ENCODE measurements around the gene C13orf46. TPM values are rescaled to one million over a fixed set of nuclear protein-coding genes. Genes with fewer than 3 reads are reported as not detected.

Gene C13orf46
- total RNA-seq, 1 experiment from 2014 or later: 0.07 TPM

GRCh38 chr13:113938716-113939115 is 35.2 kb downstream of the C13orf46 start:
- H4K20me1 ChIP-seq (ENCODE audit: low read length): no peaks in the 10 kb centered on the region
- no peaks in the 10 kb centered on the region for H3K27me3 ChIP-seq (ENCODE audit: low read length)
- no peaks in the 10 kb centered on the region for H3K36me3 ChIP-seq (ENCODE audit: low read depth, low read length)
- no peak for ATAC-seq
- TF ChIP-seq EZH2phosphoT487 (IDR thresholded peaks at IDR 0.05; ENCODE audit: borderline replicate concordance, low read length) (no peak), CTCF (conservative IDR thresholded peaks at IDR 0.05; ENCODE audit: low read depth, low read length) (no peak), EZH2 (IDR thresholded peaks at IDR 0.05; ENCODE audit: low read length, unreplicated experiment) (no peak)
- POLR2A ChIA-PET (ENCODE audit: unreplicated experiment): no interaction called here
- intact Hi-C loops (cut with micrococcal nuclease): no loop called here
- H2AFZ ChIP-seq (ENCODE audit: low read length): no peak overlapping the region
- H3F3A ChIP-seq (ENCODE audit: low read length, unreplicated experiment): no peaks in the 10 kb centered on the region
- H3K9ac ChIP-seq (ENCODE audit: low read length): no peak overlapping the region
- H3K4me1 ChIP-seq (ENCODE audit: insufficient read depth, low read length): no peaks in the 10 kb centered on the region
- no peaks in the 10 kb centered on the region for H3K9me2 ChIP-seq (replicated peaks; ENCODE audit: low read length)
- H3K4me3 ChIP-seq (ENCODE audit: low read length): no peak overlapping the region
- DNase-seq: no peak
- no peaks in the 10 kb centered on the region for H3K9me3 ChIP-seq (ENCODE audit: low read length)
- no TSS peak for BruUV-seq (replicated peaks)
- H3K79me2 ChIP-seq (ENCODE audit: low read length): no peaks in the 10 kb centered on the region
- no peak overlapping the region for H3K27ac ChIP-seq (ENCODE audit: low read length)
- CTCF ChIA-PET: no interaction called here
- H3K4me2 ChIP-seq (ENCODE audit: low read length): no peak overlapping the region

GRCh38 chr13:113938246-113938645 is 35.6 kb downstream of the C13orf46 start:
- Histone ChIP-seq H3K27ac (ENCODE audit: low read length) (no peak overlapping the region), H3F3A (ENCODE audit: low read length, unreplicated experiment) (no peaks in the 10 kb centered on the region), H3K36me3 (ENCODE audit: low read depth, low read length) (no peaks in the 10 kb centered on the region), H3K4me3 (ENCODE audit: low read length) (no peak overlapping the region), H3K27me3 (ENCODE audit: low read length) (no peaks in the 10 kb centered on the region), H3K9me3 (ENCODE audit: low read length) (no peaks in the 10 kb centered on the region), H2AFZ (ENCODE audit: low read length) (no peak overlapping the region), H3K4me2 (ENCODE audit: low read length) (no peak overlapping the region), H3K79me2 (ENCODE audit: low read length) (no peaks in the 10 kb centered on the region), H4K20me1 (ENCODE audit: low read length) (no peaks in the 10 kb centered on the region), H3K4me1 (ENCODE audit: insufficient read depth, low read length) (no peaks in the 10 kb centered on the region), H3K9ac (ENCODE audit: low read length) (no peak overlapping the region), H3K9me2 (replicated peaks; ENCODE audit: low read length) (no peaks in the 10 kb centered on the region)
- ChIA-PET POLR2A (ENCODE audit: unreplicated experiment) (no interaction called here), CTCF (no interaction called here)
- TF ChIP-seq EZH2phosphoT487 (IDR thresholded peaks at IDR 0.05; ENCODE audit: borderline replicate concordance, low read length) (no peak), CTCF (conservative IDR thresholded peaks at IDR 0.05; ENCODE audit: low read depth, low read length) (no peak), EZH2 (IDR thresholded peaks at IDR 0.05; ENCODE audit: low read length, unreplicated experiment) (no peak)
- no TSS peak for BruUV-seq (replicated peaks)
- intact Hi-C loops (cut with micrococcal nuclease): no loop called here
- DNase-seq (no peak), ATAC-seq (no peak)

- CTCF ChIA-PET: no interaction called here
These were observed 36.2 kb downstream of the C13orf46 start for GRCh38 chr13:113937527-113938180.

More at GRCh38 chr13:113937527-113938180, 36.2 kb downstream of the C13orf46 start:
- Histone ChIP-seq H3K4me2 (ENCODE audit: low read length) (no peak overlapping the region), H3K4me1 (ENCODE audit: insufficient read depth, low read length) (no peaks in the 10 kb centered on the region), H4K20me1 (ENCODE audit: low read length) (no peaks in the 10 kb centered on the region), H3K79me2 (ENCODE audit: low read length) (no peaks in the 10 kb centered on the region), H3K9me2 (replicated peaks; ENCODE audit: low read length) (no peaks in the 10 kb centered on the region), H2AFZ (ENCODE audit: low read length) (no peak overlapping the region), H3K36me3 (ENCODE audit: low read depth, low read length) (no peaks in the 10 kb centered on the region), H3K27ac (ENCODE audit: low read length) (no peak overlapping the region), H3K4me3 (ENCODE audit: low read length) (no peak overlapping the region), H3K9ac (ENCODE audit: low read length) (no peak overlapping the region), H3K27me3 (ENCODE audit: low read length) (no peaks in the 10 kb centered on the region), H3F3A (ENCODE audit: low read length, unreplicated experiment) (no peaks in the 10 kb centered on the region), H3K9me3 (ENCODE audit: low read length) (no peaks in the 10 kb centered on the region)
- intact Hi-C loops (cut with micrococcal nuclease): no loop called here
- ATAC-seq: no peak
- TF ChIP-seq EZH2 (IDR thresholded peaks at IDR 0.05; ENCODE audit: low read length, unreplicated experiment): no peak
- no peak for TF ChIP-seq CTCF (conservative IDR thresholded peaks at IDR 0.05; ENCODE audit: low read depth, low read length)
- no peak for TF ChIP-seq EZH2phosphoT487 (IDR thresholded peaks at IDR 0.05; ENCODE audit: borderline replicate concordance, low read length)
- POLR2A ChIA-PET (ENCODE audit: unreplicated experiment): no interaction called here
- DNase-seq: no peak
- BruUV-seq (replicated peaks): no TSS peak
